Hepatocyte (in vitro differentiated cells): ENCODE results near the gene HEPACAM. TPM values are rescaled to one million over a fixed set of nuclear protein-coding genes. Genes with fewer than 3 reads are reported as not detected.

Experiments
- DNase-seq: peaks from one replicate; pipeline ENCODE4 v3.0.0-alpha.2; 2016; ENCODE audit warnings: low spot score
- H2AFZ ChIP-seq: fragments of 200-600 bp; sonication (generic); 2 replicates; pipeline ENCODE4 v1.6.0; 2016; ENCODE audit warnings: antibody characterized with exemption, mild to moderate bottlenecking
- H3K27ac ChIP-seq: fragments of 200-600 bp; sonication (generic); 2 replicates; pipeline ENCODE4 v1.5.1; 2016; ENCODE audit warnings: mild to moderate bottlenecking
- H3K27me3 ChIP-seq: fragments of 200-600 bp; sonication (generic); 2 replicates; pipeline ENCODE4 v1.6.1; 2016
- H3K36me3 ChIP-seq: fragments of 200-600 bp; sonication (generic); replicated peaks from 2 replicates; pipeline ENCODE4 v1.5.1; 2016; ENCODE audit warnings: low read depth; ENCODE audit not compliant: insufficient read depth
- H3K4me1 ChIP-seq: fragments of 200-600 bp; sonication (generic); 2 replicates; pipeline ENCODE4 v1.5.1; 2016; ENCODE audit warnings: mild to moderate bottlenecking, moderate library complexity; ENCODE audit not compliant: insufficient read depth
- H3K4me2 ChIP-seq: fragments of 200-600 bp; sonication (generic); 2 replicates; pipeline ENCODE4 v1.6.0; 2016
- H3K4me3 ChIP-seq: fragments of 200-600 bp; sonication (generic); 2 replicates; pipeline ENCODE4 v1.5.1; 2016; ENCODE audit warnings: mild to moderate bottlenecking
- H3K79me2 ChIP-seq: fragments of 200-600 bp; sonication (generic); 2 replicates; pipeline ENCODE4 v1.6.0; 2017; ENCODE audit warnings: mild to moderate bottlenecking
- H3K9me2 ChIP-seq: fragments of 200-600 bp; sonication (generic); replicated peaks from 2 replicates; pipeline ENCODE4 v1.6.0; 2017; ENCODE audit warnings: mild to moderate bottlenecking; ENCODE audit not compliant: insufficient read depth
- H3K9me3 ChIP-seq: fragments of 200-600 bp; sonication (generic); 2 replicates; pipeline ENCODE4 v1.5.1; 2016; ENCODE audit warnings: low read depth, mild to moderate bottlenecking
- H4K20me1 ChIP-seq: fragments of 200-600 bp; sonication (generic); 2 replicates; pipeline ENCODE4 v1.6.0; 2016; ENCODE audit warnings: mild to moderate bottlenecking; ENCODE audit not compliant: insufficient read depth, poor library complexity, severe bottlenecking
- EZH2 ChIP-seq: fragments of 200-600 bp; sonication (generic); IDR thresholded peaks from 2 replicates; pipeline ENCODE4 v1.6.1; 2016; ENCODE audit warnings: antibody characterized with exemption, mild to moderate bottlenecking, borderline replicate concordance
- EZH2phosphoT487 ChIP-seq: fragments of 200-600 bp; sonication (generic); IDR thresholded peaks from one replicate; pipeline ENCODE4 v1.6.1; 2018; ENCODE audit warnings: antibody characterized with exemption, mild to moderate bottlenecking, low read depth, moderate library complexity; ENCODE audit not compliant: unreplicated experiment, severe bottlenecking
- WGBS: methylation state at CpG from one replicate; pipeline ENCODE4 v1.1.6; 2016; ENCODE audit warnings: low lambda C conversion rate; ENCODE audit errors: missing lambda C conversion rate; 5-methylcytosine and 5-hydroxymethylcytosine counted together
- polyA plus RNA-seq: library from polyadenylated mRNA; unstranded; fragments of >200 nt; fragmentation: Nextera tagmentation; extraction: Ambion mirVana; gene quantifications from 2 replicates; pipeline ENCODE4 v1.2.1, GENCODE V29; 2016
- total RNA-seq: library from RNA; depleted of rRNA; stranded (reverse); fragments of >200 nt; gene quantifications from 2 replicates; pipeline ENCODE4 v1.2.3, GENCODE V29; 2014
- TF ChIP-seq, protein P1 (sequence below): fragments of 200-600 bp; sonication (generic); IDR thresholded peaks from 2 replicates; pipeline ENCODE4 v1.5.1; 2016; ENCODE audit warnings: antibody characterized with exemption, mild to moderate bottlenecking; ENCODE audit not compliant: poor library complexity

Gene HEPACAM
- total and polyA plus RNA-seq, 2 experiments from 2014 or later: 0.07 TPM; not detected in 1

DNA sequence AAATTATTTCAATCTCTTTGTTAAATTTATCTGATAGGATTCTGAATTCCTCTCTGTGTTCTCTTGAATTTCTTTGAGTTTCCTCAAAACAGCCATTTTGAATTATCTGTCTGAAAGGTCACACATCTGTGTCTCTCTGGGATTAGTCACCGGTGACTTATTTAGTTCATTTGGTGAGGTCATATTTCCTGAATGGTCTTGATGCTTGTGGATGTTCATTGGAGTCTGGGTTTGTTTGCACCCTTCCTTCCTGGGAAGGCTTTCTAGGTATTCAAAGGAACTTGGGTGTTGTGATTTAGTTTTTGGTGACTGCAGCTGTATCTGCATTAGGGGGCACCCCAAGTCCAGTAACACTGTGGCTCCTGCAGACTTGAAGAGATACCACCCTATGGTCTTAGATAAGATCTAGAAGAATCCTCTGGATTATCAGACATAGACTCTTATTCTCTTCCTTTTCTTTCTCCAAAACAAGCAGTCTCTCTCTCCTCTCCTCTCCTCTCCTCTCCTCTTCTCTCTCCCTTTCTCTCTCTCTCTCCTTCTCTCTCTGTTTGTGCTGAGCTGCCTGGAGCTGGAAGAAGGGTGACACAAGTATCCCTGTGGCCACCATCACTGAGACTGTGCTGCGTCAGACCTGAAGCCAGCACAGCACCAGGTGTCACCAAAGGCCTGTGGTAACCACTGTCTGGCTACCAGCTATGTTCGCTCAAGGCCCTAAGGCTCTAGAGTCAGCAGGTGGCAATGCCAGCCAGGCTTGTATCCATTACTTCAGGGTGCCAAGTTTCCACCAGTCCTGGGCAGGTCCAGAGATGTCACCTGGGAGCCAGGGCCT lies 20.1 kb downstream of the HEPACAM start:
- no peak for DNase-seq
- H3K4me2 ChIP-seq: no peak overlapping the region
- no peaks in the 10 kb centered on the region for H3K36me3 ChIP-seq
- H4K20me1 ChIP-seq: no peaks in the 10 kb centered on the region
- H2AFZ ChIP-seq: no peak overlapping the region
- no peaks in the 10 kb centered on the region for H3K27me3 ChIP-seq
- no peaks in the 10 kb centered on the region for H3K9me2 ChIP-seq
- no peak overlapping the region for H3K27ac ChIP-seq
- H3K79me2 ChIP-seq: no peaks in the 10 kb centered on the region
- H3K4me3 ChIP-seq: no peak overlapping the region
- no peaks in the 10 kb centered on the region for H3K9me3 ChIP-seq
- WGBS: 86% methylated on average over 3 of the region's 3 CpGs
- H3K4me1 ChIP-seq: no peaks in the 10 kb centered on the region
- TF ChIP-seq, protein P1, sequence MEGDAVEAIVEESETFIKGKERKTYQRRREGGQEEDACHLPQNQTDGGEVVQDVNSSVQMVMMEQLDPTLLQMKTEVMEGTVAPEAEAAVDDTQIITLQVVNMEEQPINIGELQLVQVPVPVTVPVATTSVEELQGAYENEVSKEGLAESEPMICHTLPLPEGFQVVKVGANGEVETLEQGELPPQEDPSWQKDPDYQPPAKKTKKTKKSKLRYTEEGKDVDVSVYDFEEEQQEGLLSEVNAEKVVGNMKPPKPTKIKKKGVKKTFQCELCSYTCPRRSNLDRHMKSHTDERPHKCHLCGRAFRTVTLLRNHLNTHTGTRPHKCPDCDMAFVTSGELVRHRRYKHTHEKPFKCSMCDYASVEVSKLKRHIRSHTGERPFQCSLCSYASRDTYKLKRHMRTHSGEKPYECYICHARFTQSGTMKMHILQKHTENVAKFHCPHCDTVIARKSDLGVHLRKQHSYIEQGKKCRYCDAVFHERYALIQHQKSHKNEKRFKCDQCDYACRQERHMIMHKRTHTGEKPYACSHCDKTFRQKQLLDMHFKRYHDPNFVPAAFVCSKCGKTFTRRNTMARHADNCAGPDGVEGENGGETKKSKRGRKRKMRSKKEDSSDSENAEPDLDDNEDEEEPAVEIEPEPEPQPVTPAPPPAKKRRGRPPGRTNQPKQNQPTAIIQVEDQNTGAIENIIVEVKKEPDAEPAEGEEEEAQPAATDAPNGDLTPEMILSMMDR: no peak

DNA sequence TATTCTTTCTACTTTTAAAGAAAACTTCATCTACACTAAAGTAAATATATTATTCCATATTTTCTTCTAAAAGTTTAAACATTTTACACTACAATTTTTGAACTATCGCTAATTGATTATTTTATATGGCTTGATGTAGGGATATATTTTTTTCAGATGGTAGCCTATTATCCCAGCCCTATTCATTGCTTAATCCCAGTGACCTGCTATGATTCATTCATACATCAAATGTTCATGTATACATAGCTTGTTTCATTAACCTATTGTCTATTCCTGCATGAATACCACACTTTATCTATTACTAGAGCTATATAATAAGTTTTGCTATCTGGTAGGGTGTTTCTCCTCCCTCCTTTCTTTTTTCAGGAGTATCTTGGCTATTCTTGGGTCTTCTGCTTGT lies 33.2 kb downstream of the HEPACAM start:
- no peak for DNase-seq
- no peak overlapping the region for H3K4me3 ChIP-seq
- H4K20me1 ChIP-seq: no peaks in the 10 kb centered on the region
- no peak overlapping the region for H3K27ac ChIP-seq
- H3K27me3 ChIP-seq: peaks cover 44% of the 10 kb centered on the region
- no peaks in the 10 kb centered on the region for H3K79me2 ChIP-seq
- no peaks in the 10 kb centered on the region for H3K4me1 ChIP-seq
- no peaks in the 10 kb centered on the region for H3K36me3 ChIP-seq
- no peak overlapping the region for H3K4me2 ChIP-seq
- no peak overlapping the region for H2AFZ ChIP-seq
- H3K9me2 ChIP-seq: no peaks in the 10 kb centered on the region
- H3K9me3 ChIP-seq: no peaks in the 10 kb centered on the region
- WGBS: 92% methylated on average over 1 of the region's 1 CpG
- TF ChIP-seq EZH2: no peak
- no peak for TF ChIP-seq EZH2phosphoT487
- TF ChIP-seq, protein P1: no peak

DNA sequence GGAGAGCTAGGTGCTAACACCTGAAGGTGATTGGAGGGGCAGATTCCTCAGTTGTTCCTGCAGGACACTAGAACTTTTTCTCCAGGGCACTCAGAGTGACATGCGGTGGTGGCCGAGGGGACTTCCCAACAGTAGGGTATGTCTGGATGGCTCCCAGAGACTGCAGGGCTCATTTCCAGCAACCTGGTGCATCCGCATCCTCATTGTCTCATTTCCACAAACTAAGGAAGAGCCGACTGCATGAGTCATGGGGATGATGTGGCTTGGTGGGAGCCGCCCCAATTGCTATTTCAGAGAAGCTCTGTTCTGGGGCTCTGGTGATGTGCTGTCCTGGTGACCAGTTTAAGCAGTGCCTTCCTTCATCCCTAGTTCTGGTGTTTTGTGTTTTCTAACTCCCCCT lies 35.4 kb downstream of the HEPACAM start:
- Histone ChIP-seq H3K27ac (no peak overlapping the region), H3K9me2 (no peaks in the 10 kb centered on the region), H3K4me1 (no peaks in the 10 kb centered on the region), H3K4me3 (no peak overlapping the region), H2AFZ (no peak overlapping the region), H3K9me3 (no peaks in the 10 kb centered on the region), H4K20me1 (no peaks in the 10 kb centered on the region), H3K27me3 (peaks cover 44% of the 10 kb centered on the region), H3K36me3 (no peaks in the 10 kb centered on the region), H3K4me2 (no peak overlapping the region), H3K79me2 (no peaks in the 10 kb centered on the region)
- no peak for DNase-seq
- TF ChIP-seq, protein P1: no peak
- TF ChIP-seq EZH2phosphoT487 (no peak), EZH2 (no peak)
- WGBS: 67% methylated on average over 5 of the region's 5 CpGs
